GM23338 (cell line): ENCODE measurements around the gene ANO6. TPM values are rescaled to one million over a fixed set of nuclear protein-coding genes. Genes with fewer than 3 reads are reported as not detected.

Source experiments
- ATAC-seq: fragments of 200-7000 bp; cut with Tn5 transposase; 3 replicates; pipeline ENCODE4 v1.9.1; 2020
- DNase-seq: peaks from one replicate; pipeline ENCODE4 v3.0.0-alpha.2; 2015; ENCODE audit warnings: low spot score
- H2AFZ ChIP-seq: fragments of 200-600 bp; sonication (generic); 2 replicates; pipeline ENCODE4 v1.8.0; 2016; ENCODE audit warnings: antibody characterized with exemption, mild to moderate bottlenecking, moderate library complexity
- H3F3A ChIP-seq: fragments of 200-600 bp; sonication (generic); replicated peaks from 2 replicates; pipeline ENCODE4 v1.8.0; 2017; ENCODE audit warnings: antibody characterized with exemption, mixed run types, low read depth
- H3K27ac ChIP-seq: fragments of 200-600 bp; sonication (generic); 2 replicates; pipeline ENCODE4 v1.6.1; 2016; ENCODE audit warnings: low read depth
- H3K27me3 ChIP-seq: fragments of 200-600 bp; sonication (generic); 2 replicates; pipeline ENCODE4 v1.8.0; 2016; ENCODE audit warnings: mild to moderate bottlenecking, mixed run types, moderate library complexity; ENCODE audit not compliant: insufficient read depth
- H3K36me3 ChIP-seq: fragments of 200-600 bp; sonication (generic); 2 replicates; pipeline ENCODE4 v1.8.0; 2016; ENCODE audit warnings: mild to moderate bottlenecking; ENCODE audit not compliant: insufficient read depth
- H3K4me1 ChIP-seq: fragments of 200-600 bp; sonication (generic); 2 replicates; pipeline ENCODE4 v1.8.0; 2016; ENCODE audit warnings: mild to moderate bottlenecking, moderate library complexity; ENCODE audit not compliant: insufficient read depth
- H3K4me2 ChIP-seq: fragments of 200-600 bp; sonication (generic); 2 replicates; pipeline ENCODE4 v1.7.1; 2017; ENCODE audit warnings: mixed run types
- H3K4me3 ChIP-seq: fragments of 200-600 bp; sonication (generic); 2 replicates; pipeline ENCODE4 v1.6.1; 2016; ENCODE audit warnings: mixed run types
- H3K79me2 ChIP-seq: fragments of 200-600 bp; sonication (generic); replicated peaks from 2 replicates; pipeline ENCODE4 v1.8.0; 2017; ENCODE audit warnings: mild to moderate bottlenecking; ENCODE audit not compliant: insufficient read depth
- H3K9me2 ChIP-seq: fragments of 200-600 bp; sonication (generic); 2 replicates; pipeline ENCODE4 v1.8.0; 2017; ENCODE audit not compliant: insufficient read depth
- H4K20me1 ChIP-seq: fragments of 200-600 bp; sonication (generic); replicated peaks from 2 replicates; pipeline ENCODE4 v1.8.0; 2017; ENCODE audit warnings: mild to moderate bottlenecking; ENCODE audit not compliant: insufficient read depth
- H3K27ac Mint-ChIP-seq: 2 replicates; pipeline ENCODE4 v1.8.0; 2020; ENCODE audit warnings: inconsistent platforms, mild to moderate bottlenecking, moderate library complexity, mixed read lengths
- H3K27me3 Mint-ChIP-seq: 3 replicates; pipeline ENCODE4 v1.8.0; 2022; ENCODE audit warnings: low read depth, mild to moderate bottlenecking, moderate library complexity, mixed read lengths, inconsistent platforms; ENCODE audit not compliant: insufficient read depth, poor library complexity
- H3K36me3 Mint-ChIP-seq: 3 replicates; pipeline ENCODE4 v1.8.0; 2021; ENCODE audit warnings: low read depth, mild to moderate bottlenecking, inconsistent platforms, moderate library complexity, mixed read lengths
- H3K4me1 Mint-ChIP-seq: 3 replicates; pipeline ENCODE4 v1.8.0; 2020; ENCODE audit warnings: mild to moderate bottlenecking, inconsistent platforms, mixed read lengths
- H3K4me3 Mint-ChIP-seq: 3 replicates; pipeline ENCODE4 v1.8.0; 2021; ENCODE audit warnings: moderate library complexity, mild to moderate bottlenecking, inconsistent platforms, mixed read lengths
- H3K9me3 Mint-ChIP-seq: 3 replicates; pipeline ENCODE4 v1.8.0; 2020; ENCODE audit warnings: moderate library complexity, mild to moderate bottlenecking, inconsistent platforms, mixed read lengths
- ETS1 ChIP-seq: IDR thresholded peaks from 2 replicates; pipeline ENCODE4 v1.6.1; 2016; ENCODE audit warnings: antibody characterized with exemption
- EZH2phosphoT487 ChIP-seq: fragments of 200-600 bp; sonication (generic); IDR thresholded peaks from one replicate; pipeline ENCODE4 v1.8.1; 2018; ENCODE audit warnings: antibody characterized with exemption; ENCODE audit not compliant: unreplicated experiment
- JUNB ChIP-seq: IDR thresholded peaks from one replicate; pipeline ENCODE4 v1.6.1; 2016; ENCODE audit warnings: antibody characterized with exemption; ENCODE audit not compliant: unreplicated experiment
- NANOG ChIP-seq: IDR thresholded peaks from 2 replicates; pipeline ENCODE4 v1.6.1; 2016; ENCODE audit warnings: antibody characterized with exemption, borderline replicate concordance
- POLR2AphosphoS5 ChIP-seq: IDR thresholded peaks from 2 replicates; pipeline ENCODE4 v1.6.1; 2016; ENCODE audit warnings: antibody characterized with exemption, low read depth
- REST ChIP-seq: IDR thresholded peaks from one replicate; pipeline ENCODE4 v1.6.1; 2018; ENCODE audit warnings: antibody characterized with exemption; ENCODE audit not compliant: unreplicated experiment
- STAT1 ChIP-seq: IDR thresholded peaks from one replicate; pipeline ENCODE4 v1.6.1; 2016; ENCODE audit warnings: antibody characterized with exemption; ENCODE audit not compliant: unreplicated experiment
- ZNF114 ChIP-seq: fragments of 250-450 bp; sonication (Bioruptor Pico); IDR thresholded peaks from 2 replicates; pipeline ENCODE4 v1.5.0; 2020; ENCODE audit warnings: mild to moderate bottlenecking, moderate library complexity
- ZNF331 ChIP-seq: fragments of 250-450 bp; sonication (Bioruptor Pico); IDR thresholded peaks from 2 replicates; pipeline ENCODE4 v1.5.0; 2020; ENCODE audit warnings: low read depth, mild to moderate bottlenecking, moderate library complexity
- polyA plus RNA-seq: library from polyadenylated mRNA; unstranded; fragments of >200 nt; fragmentation: Nextera tagmentation; extraction: Ambion mirVana; gene quantifications from 2 replicates; pipeline ENCODE4 v1.2.1, GENCODE V29; 2016
- total RNA-seq: library from RNA; depleted of rRNA; stranded (reverse); fragments of >200 nt; shearing (Covaris generic); gene quantifications from 2 replicates; pipeline ENCODE4 v1.2.3, GENCODE V29; 2014

The ANO6 gene
- total and polyA plus RNA-seq, 2 experiments from 2014 or later, result 21.1 to 48.9 TPM

DNA sequence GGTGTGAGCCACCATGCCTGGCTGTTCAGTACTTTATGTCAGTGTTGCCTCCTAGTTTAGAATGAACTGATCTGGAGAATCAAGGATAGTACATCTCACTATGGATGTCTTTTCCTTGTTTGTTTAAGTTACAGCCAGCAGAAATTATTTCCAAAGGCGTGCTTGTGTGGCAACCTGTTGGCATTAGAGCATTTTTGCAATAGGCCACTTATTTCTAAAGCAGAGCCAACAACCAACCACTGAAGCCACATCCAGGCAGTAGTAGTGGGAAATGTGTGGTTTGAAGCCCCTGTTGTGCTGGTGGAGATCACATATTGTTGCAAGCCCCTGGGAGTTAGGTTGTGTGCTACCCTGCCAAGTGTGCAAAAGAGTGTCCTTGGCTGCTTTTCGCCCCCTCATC is 3.7 kb downstream of the ANO6 start:
- Mint-ChIP-seq H3K36me3 (peaks cover 13% of the 10 kb centered on the region), H3K27me3 (peaks cover 5% of the 10 kb centered on the region), H3K27ac (no peak overlapping the region), H3K9me3 (no peaks in the 10 kb centered on the region), H3K4me3 (0 out of 3 replicates have a peak overlapping the region, but pooled peaks have one; percentile 6), H3K4me1 (peaks cover 63% of the 10 kb centered on the region)
- Histone ChIP-seq H3K4me2 (peak overlapping the region; percentile 74; the same call in 1 of the 2 replicates), H3K4me3 (no peak overlapping the region), H3K36me3 (no peaks in the 10 kb centered on the region), H3K79me2 (peaks cover 82% of the 10 kb centered on the region), H3K27me3 (no peaks in the 10 kb centered on the region), H4K20me1 (peaks cover 5% of the 10 kb centered on the region; the same call in 1 of the 2 replicates), H3K27ac (no peak overlapping the region; the same call in 1 of the 2 replicates), H3F3A (no peaks in the 10 kb centered on the region), H3K4me1 (peaks cover 56% of the 10 kb centered on the region), H3K9me2 (no peaks in the 10 kb centered on the region), H2AFZ (no peak overlapping the region)
- no peak for ATAC-seq
- no peak for DNase-seq
- TF ChIP-seq ETS1, result no peak
- TF ChIP-seq STAT1, result no peak
- no peak for TF ChIP-seq ZNF114 (CRISPR knock-in tag)
- no peak for TF ChIP-seq REST
- TF ChIP-seq NANOG, result no peak
- no peak for TF ChIP-seq POLR2AphosphoS5
- TF ChIP-seq EZH2phosphoT487, result no peak
- TF ChIP-seq JUNB, result no peak

- Mint-ChIP-seq H3K9me3 (no peaks in the 10 kb centered on the region), H3K27me3 (peaks cover 5% of the 10 kb centered on the region), H3K27ac (no peak overlapping the region; the same call in 1 of the 2 replicates), H3K36me3 (peaks cover 20% of the 10 kb centered on the region), H3K4me3 (peak overlapping the region; percentile 28; the same call in 2 of the 3 replicates), H3K4me1 (peaks cover 60% of the 10 kb centered on the region)
- H3F3A ChIP-seq, result no peaks in the 10 kb centered on the region
- peaks cover 90% of the 10 kb centered on the region for H3K79me2 ChIP-seq
- peaks cover 5% of the 10 kb centered on the region; the same call in 1 of the 2 replicates for H4K20me1 ChIP-seq
- H3K4me3 ChIP-seq, result peak overlapping the region; percentile 38
- H3K4me1 ChIP-seq, result peaks cover 56% of the 10 kb centered on the region
- DNase-seq, result no peak
- no peaks in the 10 kb centered on the region for H3K27me3 ChIP-seq
- no peaks in the 10 kb centered on the region for H3K9me2 ChIP-seq
- peak overlapping the region; percentile 41; the same call in 1 of the 2 replicates for H3K27ac ChIP-seq
- H2AFZ ChIP-seq, result no peak overlapping the region
- no peak for ATAC-seq
- no peaks in the 10 kb centered on the region for H3K36me3 ChIP-seq
- peak overlapping the region; percentile 74 for H3K4me2 ChIP-seq
- TF ChIP-seq REST (no peak), ZNF331 (CRISPR knock-in tag) (no peak)
Measured at GRCh38 chr12:45220363-45220931, 4.6 kb downstream of the ANO6 start.
